Trophoblast cell (in vitro differentiated cells and primary cell): ENCODE measurements around the gene KCNIP3.
"Not testable (repeated sequence)": the region's sequence is repeated elsewhere in the genome, so short reads cannot be mapped to it uniquely, and the experiment has no call there.

Source experiments
- DNase-seq, 2 donors: peaks; one replicate each; pipeline ENCODE4 v3.0.0-alpha.2; 2016
- H2AFZ ChIP-seq: 2 replicates; pipeline ENCODE4 v1.6.1; 2013; ENCODE audit warnings: low read length, moderate library complexity, mild to moderate bottlenecking; ENCODE audit not compliant: insufficient read depth, poor library complexity
- H2AK5ac ChIP-seq: 2 replicates; pipeline ENCODE4 v1.6.1; 2013; ENCODE audit warnings: mild to moderate bottlenecking, low read length
- H2BK120ac ChIP-seq: 2 replicates; pipeline ENCODE4 v1.6.1; 2013; ENCODE audit warnings: low read length, mild to moderate bottlenecking, moderate library complexity; ENCODE audit not compliant: insufficient read depth, poor library complexity
- H2BK12ac ChIP-seq: 2 replicates; pipeline ENCODE4 v1.6.1; 2013; ENCODE audit warnings: mild to moderate bottlenecking, low read length, moderate library complexity
- H2BK5ac ChIP-seq: 2 replicates; pipeline ENCODE4 v1.6.1; 2013; ENCODE audit warnings: low read length, low read depth, moderate library complexity, mild to moderate bottlenecking; ENCODE audit not compliant: poor library complexity
- H3K14ac ChIP-seq: 2 replicates; pipeline ENCODE4 v1.6.1; 2013; ENCODE audit warnings: mild to moderate bottlenecking, low read length
- H3K18ac ChIP-seq: 2 replicates; pipeline ENCODE4 v1.6.1; 2013; ENCODE audit warnings: mild to moderate bottlenecking, low read length
- H3K23ac ChIP-seq: 2 replicates; pipeline ENCODE4 v1.6.1; 2013; ENCODE audit warnings: low read length
- H3K27ac ChIP-seq: 2 replicates; pipeline ENCODE4 v1.5.1; 2013; ENCODE audit warnings: low read depth, mild to moderate bottlenecking, inconsistent platforms, low read length, moderate library complexity
- H3K27me3 ChIP-seq: 2 replicates; pipeline ENCODE4 v1.6.1; 2013; ENCODE audit warnings: inconsistent platforms, mild to moderate bottlenecking, low read length, moderate library complexity; ENCODE audit not compliant: insufficient read depth
- H3K36me3 ChIP-seq, 2 experiments: 1 replicate in 1 of 2; 2 replicates in 1 of 2; pipeline ENCODE4 v1.6.1; 2013; ENCODE audit warnings: low read length in 2 of 2, mild to moderate bottlenecking in 2 of 2, moderate library complexity in 1 of 2; ENCODE audit not compliant: insufficient read depth in 2 of 2, control insufficient read depth in 1 of 2
- H3K4ac ChIP-seq: 2 replicates; pipeline ENCODE4 v1.6.1; 2013; ENCODE audit warnings: low read depth, mild to moderate bottlenecking, low read length, moderate library complexity
- H3K4me1 ChIP-seq, 2 experiments: 1 replicate in 1 of 2; 2 replicates in 1 of 2; pipeline ENCODE4 v1.6.1; 2013; ENCODE audit warnings: low read length in 2 of 2, mild to moderate bottlenecking in 2 of 2, moderate library complexity in 1 of 2; ENCODE audit not compliant: insufficient read depth in 2 of 2, control insufficient read depth in 1 of 2
- H3K4me2 ChIP-seq: 2 replicates; pipeline ENCODE4 v1.6.1; 2013; ENCODE audit warnings: inconsistent platforms, mild to moderate bottlenecking, low read length, moderate library complexity
- H3K4me3 ChIP-seq: 2 replicates; pipeline ENCODE4 v1.5.1; 2013; ENCODE audit warnings: mild to moderate bottlenecking, low read depth, low read length, inconsistent platforms
- H3K79me1 ChIP-seq: one replicate; pipeline ENCODE4 v1.6.1; 2013; ENCODE audit warnings: low read length
- H3K79me2 ChIP-seq: 2 replicates; pipeline ENCODE4 v1.6.1; 2013; ENCODE audit warnings: low read length, mild to moderate bottlenecking; ENCODE audit not compliant: control insufficient read depth, insufficient read depth, poor library complexity
- H3K9ac ChIP-seq: 2 replicates; pipeline ENCODE4 v1.6.1; 2013; ENCODE audit warnings: mild to moderate bottlenecking, low read length
- H3K9me3 ChIP-seq: 2 replicates; pipeline ENCODE4 v1.6.1; 2013; ENCODE audit warnings: low read depth, mild to moderate bottlenecking, control low read depth, inconsistent platforms, low read length; ENCODE audit not compliant: insufficient read depth
- H4K12ac ChIP-seq: 2 replicates; pipeline ENCODE4 v1.6.1; 2013; ENCODE audit warnings: low read depth, mild to moderate bottlenecking, low read length, moderate library complexity
- H4K8ac ChIP-seq: 2 replicates; pipeline ENCODE4 v1.6.1; 2013; ENCODE audit warnings: low read depth, mild to moderate bottlenecking, low read length, moderate library complexity
- H4K91ac ChIP-seq: one replicate; pipeline ENCODE4 v1.6.1; 2013; ENCODE audit warnings: low read depth, mild to moderate bottlenecking, low read length, moderate library complexity
- WGBS: extraction: QIAGEN DNeasy Blood & Tissue Kit; methylation state at CpG from one replicate; pipeline ENCODE4 v1.1.7; 2013; ENCODE audit warnings: missing lambda C conversion rate; ENCODE audit not compliant: insufficient read length, insufficient coverage; ENCODE audit errors: extremely low coverage; 5-methylcytosine and 5-hydroxymethylcytosine counted together

The KCNIP3 gene

DNA sequence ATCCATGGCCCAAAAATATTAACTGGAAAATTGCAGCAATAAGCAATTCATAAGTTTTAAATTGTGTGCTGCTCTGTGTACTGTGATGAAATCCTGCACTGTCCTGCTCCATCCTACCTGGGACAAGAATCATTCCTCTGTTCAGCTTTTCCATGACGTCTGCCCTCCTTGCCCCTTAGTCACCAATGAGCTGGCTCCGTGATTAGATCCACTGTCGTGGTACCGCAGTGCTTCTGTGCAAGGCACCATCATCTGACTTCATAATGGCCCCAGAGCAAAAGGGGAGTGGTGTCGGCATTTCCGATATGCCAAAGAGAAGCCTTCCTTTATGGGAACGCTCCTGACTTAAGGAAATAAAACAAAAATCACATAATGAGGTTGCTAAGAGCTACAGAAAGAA lies 101.9 kb downstream of the KCNIP3 start:
- Histone ChIP-seq H3K4me1 (peaks cover 3 to 10% of the 10 kb centered on the region in 2 experiments), H2BK120ac (no peak overlapping the region), H4K12ac (no peak overlapping the region), H3K4me3 (no peak overlapping the region), H3K27ac (no peak overlapping the region), H3K18ac (no peak overlapping the region), H2AFZ (no peak overlapping the region), H3K36me3 (no peaks in the 10 kb centered on the region), H3K4ac (no peak overlapping the region), H4K8ac (no peak overlapping the region), H3K9me3 (peaks cover 1% of the 10 kb centered on the region), H3K23ac (no peak overlapping the region), H3K9ac (no peak overlapping the region), H3K14ac (no peak overlapping the region), H3K79me1 (peaks cover 2% of the 10 kb centered on the region), H2BK12ac (no peak overlapping the region), H3K79me2 (peaks cover 2% of the 10 kb centered on the region), H3K27me3 (no peaks in the 10 kb centered on the region), H2BK5ac (no peak overlapping the region), H3K4me2 (no peak overlapping the region), H2AK5ac (no peak overlapping the region), H4K91ac (no peak overlapping the region)
- peak; percentile 58 to 72 for DNase-seq
- no CpG with 5 or more reads among the region's 7 CpGs for WGBS

DNA sequence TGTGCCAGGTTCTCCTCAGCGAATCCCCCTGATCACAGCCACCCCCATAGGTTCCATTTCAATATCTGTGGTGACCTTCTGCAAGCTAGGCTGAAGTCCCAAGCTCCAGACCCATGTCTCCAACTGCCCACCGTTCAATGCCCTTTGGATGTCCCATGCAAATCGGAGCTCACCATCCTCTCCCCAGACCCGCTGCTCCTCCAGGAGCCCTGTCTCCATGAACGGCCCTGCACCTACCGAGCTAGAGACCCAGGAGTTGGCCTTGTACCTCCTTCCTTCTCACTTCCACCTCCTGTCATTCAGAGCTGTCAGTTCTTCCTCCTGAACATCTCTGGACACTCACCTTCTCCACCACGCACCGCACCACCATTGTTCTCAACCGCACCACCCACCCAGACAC lies 104.3 kb downstream of the KCNIP3 start:
- no CpG with 5 or more reads among the region's 9 CpGs for WGBS
- Histone ChIP-seq H2AFZ (no peak overlapping the region), H3K4ac (no peak overlapping the region), H3K27ac (no peak overlapping the region), H2BK120ac (no peak overlapping the region), H3K9me3 (peaks cover 1% of the 10 kb centered on the region), H4K8ac (no peak overlapping the region), H4K91ac (no peak overlapping the region), H3K79me2 (peaks cover 2% of the 10 kb centered on the region), H3K9ac (no peak overlapping the region), H3K4me2 (peak overlapping the region; percentile 91), H2BK12ac (no peak overlapping the region), H3K4me1 (peaks cover 3 to 10% of the 10 kb centered on the region in 2 experiments), H3K18ac (no peak overlapping the region), H3K36me3 (peaks cover 0 to 2% of the 10 kb centered on the region in 2 experiments), H2BK5ac (no peak overlapping the region), H3K4me3 (no peak overlapping the region), H3K23ac (no peak overlapping the region), H3K79me1 (peaks cover 2% of the 10 kb centered on the region), H2AK5ac (no peak overlapping the region), H4K12ac (no peak overlapping the region), H3K14ac (no peak overlapping the region), H3K27me3 (no peaks in the 10 kb centered on the region)
- DNase-seq, result no peak

DNA sequence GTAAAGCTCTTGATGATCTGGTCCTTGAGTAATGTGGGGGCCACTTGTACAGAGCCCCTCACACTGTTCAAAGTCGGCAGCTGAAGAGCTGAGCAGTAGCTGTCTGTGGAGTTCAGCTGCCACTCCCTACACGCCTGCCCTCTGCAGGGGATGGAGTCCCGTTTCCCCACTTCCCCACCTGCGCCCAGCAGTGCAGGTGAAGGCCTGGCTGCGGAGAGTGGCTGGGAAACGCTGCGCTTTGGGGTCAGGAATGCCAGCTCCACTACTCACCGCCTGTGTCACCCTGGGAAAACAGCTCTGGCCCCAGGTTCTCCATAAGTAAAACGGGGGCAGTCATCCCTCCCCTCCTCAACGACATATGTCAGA lies 104.8 kb downstream of the KCNIP3 start:
- H2BK12ac ChIP-seq, H3K9me3 ChIP-seq, H2AK5ac ChIP-seq, H3K27ac ChIP-seq, H3K14ac ChIP-seq, H3K27me3 ChIP-seq, H2BK5ac ChIP-seq, H3K4ac ChIP-seq, H3K79me1 ChIP-seq, H4K12ac ChIP-seq, H3K36me3 ChIP-seq, H2AFZ ChIP-seq, H3K18ac ChIP-seq, DNase-seq, H3K4me1 ChIP-seq, H4K91ac ChIP-seq, H3K23ac ChIP-seq, H2BK120ac ChIP-seq, H3K79me2 ChIP-seq: not testable (repeated sequence)
- Histone ChIP-seq H3K9ac (peak overlapping the region; percentile 54), H3K4me3 (peak overlapping the region; percentile 97), H4K8ac (peak overlapping the region; percentile 67), H3K4me2 (peak overlapping the region; percentile 91)
- WGBS, result no CpG with 5 or more reads among the region's 10 CpGs

DNA sequence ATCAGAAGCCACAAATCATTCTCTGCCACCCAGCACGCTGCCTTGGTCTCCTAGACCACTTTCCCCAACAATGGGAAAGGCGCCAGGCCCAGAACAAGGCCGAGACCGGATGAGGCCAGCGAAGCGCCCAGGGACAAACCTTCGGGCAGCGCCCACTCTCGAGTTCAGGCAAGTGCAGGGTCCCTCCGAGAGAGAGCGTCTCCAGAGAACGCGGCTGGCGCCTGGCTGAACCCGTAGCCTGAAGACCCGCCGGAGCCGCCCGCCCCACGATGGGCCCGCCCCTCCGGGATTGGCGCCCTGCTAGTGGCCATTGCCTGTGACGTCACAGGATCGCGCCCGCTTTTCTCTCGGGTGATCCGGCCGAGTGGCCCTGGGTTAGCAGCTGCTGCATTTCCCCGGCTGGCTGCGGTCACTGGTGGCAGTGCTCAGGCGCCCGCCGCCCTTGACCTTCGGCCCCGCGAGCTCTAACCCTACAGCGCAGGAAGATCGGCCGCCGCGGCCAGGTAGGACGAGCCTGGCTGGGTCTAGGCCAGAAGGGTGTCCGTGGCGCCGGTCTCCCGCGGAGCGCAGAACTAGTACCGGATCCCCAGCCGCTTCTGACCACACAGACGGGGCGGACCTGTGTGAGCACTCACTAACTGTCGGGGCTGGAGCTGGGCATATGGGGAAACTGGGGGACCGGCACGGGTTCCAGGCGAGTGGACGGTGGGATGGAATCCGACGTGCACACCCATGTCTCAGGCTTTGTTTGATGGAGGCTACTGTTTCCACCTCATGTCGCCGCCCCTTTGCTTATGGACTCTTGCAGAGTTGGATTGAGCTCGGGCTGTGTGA lies 105.4 kb downstream of the KCNIP3 start, which contains the start of gene FAHD2A:
FAHD2A (plus strand) TSS at position 339 of the 834 bp plus-strand sequence. CDS start 2,851 bp downstream, outside the sequence.
- Histone ChIP-seq H3K9me3 (no peaks in the 10 kb centered on the region), H3K27me3 (no peaks in the 10 kb centered on the region), H2BK5ac (peak within 1 kb of the TSS; percentile 26), H3K23ac (no peak within 1 kb of the TSS), H2AFZ (peak within 1 kb of the TSS; percentile 94), H3K14ac (peak within 1 kb of the TSS; percentile 87), H3K9ac (peak within 1 kb of the TSS; percentile 88), H3K4me3 (peak within 1 kb of the TSS; percentile 97), H3K4ac (peak within 1 kb of the TSS; percentile 0), H3K4me1 (peaks cover 3 to 10% of the 10 kb centered on the region in 2 experiments), H4K8ac (peak within 1 kb of the TSS; percentile 98), H3K27ac (no peak within 1 kb of the TSS), H3K36me3 (peaks cover 0 to 6% of the 10 kb centered on the region in 2 experiments), H3K4me2 (peak within 1 kb of the TSS; percentile 91), H3K79me2 (peaks cover 2% of the 10 kb centered on the region), H2BK120ac (peak within 1 kb of the TSS; percentile 57), H3K18ac (peak within 1 kb of the TSS; percentile 91), H2AK5ac (no peak within 1 kb of the TSS), H4K12ac (peak within 1 kb of the TSS; percentile 86), H3K79me1 (peaks cover 2% of the 10 kb centered on the region), H2BK12ac (no peak within 1 kb of the TSS), H4K91ac (peak within 1 kb of the TSS; percentile 82)
- peak; percentile 89 to 92 for DNase-seq
- WGBS, result no CpG with 5 or more reads among the region's 64 CpGs
